ENCODE data around the gene DNAJB1. TPM values are rescaled to one million over a fixed set of nuclear protein-coding genes. Genes with fewer than 3 reads are reported as not detected.

DNAJB1 gene
- total and polyA plus RNA-seq, 2 of the 13 experiments (the other 11 are each of a cell fraction or from before 2014, with no cell fraction given) = 87.5 to 97.3 TPM

DNA sequence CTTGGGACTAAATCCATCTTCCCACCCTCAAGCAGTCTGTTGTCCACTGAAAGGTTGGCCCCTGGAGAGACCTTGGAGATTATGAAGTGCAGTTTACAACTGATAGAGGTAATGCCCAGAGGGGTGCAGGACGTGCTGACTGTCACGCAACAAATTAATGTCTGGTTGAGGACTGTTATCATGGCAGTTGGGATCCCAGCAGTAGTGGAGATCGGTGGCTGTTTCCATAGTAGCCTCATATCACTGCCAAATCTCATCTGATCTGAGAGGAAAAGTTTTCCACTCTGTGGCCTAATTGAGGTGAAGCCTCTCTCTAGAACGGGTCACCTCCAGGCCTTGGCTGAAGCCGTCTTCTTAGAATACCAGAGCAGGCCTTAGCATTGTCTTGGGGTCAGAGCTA is 15.3 kb upstream of the DNAJB1 start:
- peaks cover 2 to 10% of the 10 kb centered on the region in 2 experiments; a peak in 3 of 5 replicates for H3K36me3 ChIP-seq (replicated peaks in 1 of 2; ENCODE audit: control insufficient read depth in 1 of 2, insufficient read depth in 2 of 2, low read length in 2 of 2)
- H3K27me3 ChIP-seq (ENCODE audit: control insufficient read depth in 1 of 2, insufficient read depth in 2 of 2, low read length in 2 of 2) = no peaks in the 10 kb centered on the region; a peak in 1 of 5 replicates
- H3K4me1 ChIP-seq (ENCODE audit: insufficient read depth, low read length) = peaks cover 48% of the 10 kb centered on the region
- TF ChIP-seq ZNF670 (CRISPR knock-in tag; IDR thresholded peaks at IDR 0.05; ENCODE audit: borderline replicate concordance) (no peak), ZNF83 (CRISPR knock-in tag; IDR thresholded peaks at IDR 0.05; ENCODE audit: borderline replicate concordance) (no peak), TEAD3 (CRISPR knock-in tag; optimal IDR thresholded peaks at IDR 0.05; ENCODE audit: borderline replicate concordance) (no peak), MXD4 (CRISPR knock-in tag; IDR thresholded peaks at IDR 0.05) (no peak), XRCC5 (optimal IDR thresholded peaks at IDR 0.05; ENCODE audit: low read length) (no peak), ZNF317 (CRISPR knock-in tag; IDR thresholded peaks at IDR 0.05) (no peak), SALL1 (CRISPR knock-in tag; IDR thresholded peaks at IDR 0.05) (no peak), BCL6 (CRISPR knock-in tag; IDR thresholded peaks at IDR 0.05) (no peak), RBM39 (IDR thresholded peaks at IDR 0.05; ENCODE audit: low read depth, low read length, poor library complexity, severe bottlenecking) (no peak), SP4 (CRISPR knock-in tag; IDR thresholded peaks at IDR 0.05) (no peak), TARDBP (CRISPR knock-in tag; IDR thresholded peaks at IDR 0.05) (no peak)
- TF ChIP-seq, protein P1, sequence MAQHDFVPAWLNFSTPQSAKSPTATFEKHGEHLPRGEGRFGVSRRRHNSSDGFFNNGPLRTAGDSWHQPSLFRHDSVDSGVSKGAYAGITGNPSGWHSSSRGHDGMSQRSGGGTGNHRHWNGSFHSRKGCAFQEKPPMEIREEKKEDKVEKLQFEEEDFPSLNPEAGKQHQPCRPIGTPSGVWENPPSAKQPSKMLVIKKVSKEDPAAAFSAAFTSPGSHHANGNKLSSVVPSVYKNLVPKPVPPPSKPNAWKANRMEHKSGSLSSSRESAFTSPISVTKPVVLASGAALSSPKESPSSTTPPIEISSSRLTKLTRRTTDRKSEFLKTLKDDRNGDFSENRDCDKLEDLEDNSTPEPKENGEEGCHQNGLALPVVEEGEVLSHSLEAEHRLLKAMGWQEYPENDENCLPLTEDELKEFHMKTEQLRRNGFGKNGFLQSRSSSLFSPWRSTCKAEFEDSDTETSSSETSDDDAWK (CRISPR knock-in tag; IDR thresholded peaks at IDR 0.05) = no peak
- TF ChIP-seq, protein P2, sequence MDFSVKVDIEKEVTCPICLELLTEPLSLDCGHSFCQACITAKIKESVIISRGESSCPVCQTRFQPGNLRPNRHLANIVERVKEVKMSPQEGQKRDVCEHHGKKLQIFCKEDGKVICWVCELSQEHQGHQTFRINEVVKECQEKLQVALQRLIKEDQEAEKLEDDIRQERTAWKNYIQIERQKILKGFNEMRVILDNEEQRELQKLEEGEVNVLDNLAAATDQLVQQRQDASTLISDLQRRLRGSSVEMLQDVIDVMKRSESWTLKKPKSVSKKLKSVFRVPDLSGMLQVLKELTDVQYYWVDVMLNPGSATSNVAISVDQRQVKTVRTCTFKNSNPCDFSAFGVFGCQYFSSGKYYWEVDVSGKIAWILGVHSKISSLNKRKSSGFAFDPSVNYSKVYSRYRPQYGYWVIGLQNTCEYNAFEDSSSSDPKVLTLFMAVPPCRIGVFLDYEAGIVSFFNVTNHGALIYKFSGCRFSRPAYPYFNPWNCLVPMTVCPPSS (IDR thresholded peaks at IDR 0.05) = no peak
- CTCF ChIA-PET (ENCODE audit: low intra/inter-chr PET ratio, low total read pairs) = no interaction called here
- WGBS (ENCODE audit: low lambda C conversion rate) = 100% methylated on average over 4 of the region's 5 CpGs
- no peak overlapping the region for H3K4me3 ChIP-seq (replicated peaks in 1 of 3; ENCODE audit: insufficient read depth in 1 of 3, low read depth in 2 of 3, low read length in 3 of 3)
- BruUV-seq (replicated peaks) = no TSS peak
- in situ Hi-C loops (cut with HindIII; ENCODE audit: extremely low pct_ligation_motif_present, low pct_unique_long_range_greater_than_20kb) (no loop called here), intact Hi-C loops (cut with micrococcal nuclease; ENCODE audit: unreplicated experiment) (no loop called here)
- H2AFZ ChIP-seq (ENCODE audit: low read length) = no peak overlapping the region
- H3K79me2 ChIP-seq (ENCODE audit: insufficient read depth, low read length) = peaks cover 59% of the 10 kb centered on the region
- no peaks in the 10 kb centered on the region for H3K9me3 ChIP-seq (ENCODE audit: low read length)
- H3K4me2 ChIP-seq (ENCODE audit: low read depth, low read length) = no peak overlapping the region
- no peak for FAIRE-seq
- no peak overlapping the region for H3K9ac ChIP-seq (ENCODE audit: insufficient read depth, low read depth, low read length)
- peaks cover 3% of the 10 kb centered on the region; the same call in 1 of the 2 replicates for H4K20me1 ChIP-seq (ENCODE audit: insufficient read depth, low read length)
- ATAC-seq = no peak
- DNase-seq (ENCODE audit: low spot score) = no peak
- no peak overlapping the region for H3K27ac ChIP-seq (ENCODE audit: extremely low read length, insufficient read depth, low read length)
- POLR2A ChIA-PET = interaction anchor here (1.6 to 7.1 kb wide), 2 partner anchors 14 to 15 kb away, joined by 7 to 36 read pairs; partner anchors contain the start of gene DNAJB1
